ENCODE data around the gene GNA14. TPM values are rescaled to one million over a fixed set of nuclear protein-coding genes. Genes with fewer than 3 reads are reported as not detected.

Gene GNA14
- total RNA-seq, 2 experiments from 2014 or later = not detected

- TF ChIP-seq, protein P1, sequence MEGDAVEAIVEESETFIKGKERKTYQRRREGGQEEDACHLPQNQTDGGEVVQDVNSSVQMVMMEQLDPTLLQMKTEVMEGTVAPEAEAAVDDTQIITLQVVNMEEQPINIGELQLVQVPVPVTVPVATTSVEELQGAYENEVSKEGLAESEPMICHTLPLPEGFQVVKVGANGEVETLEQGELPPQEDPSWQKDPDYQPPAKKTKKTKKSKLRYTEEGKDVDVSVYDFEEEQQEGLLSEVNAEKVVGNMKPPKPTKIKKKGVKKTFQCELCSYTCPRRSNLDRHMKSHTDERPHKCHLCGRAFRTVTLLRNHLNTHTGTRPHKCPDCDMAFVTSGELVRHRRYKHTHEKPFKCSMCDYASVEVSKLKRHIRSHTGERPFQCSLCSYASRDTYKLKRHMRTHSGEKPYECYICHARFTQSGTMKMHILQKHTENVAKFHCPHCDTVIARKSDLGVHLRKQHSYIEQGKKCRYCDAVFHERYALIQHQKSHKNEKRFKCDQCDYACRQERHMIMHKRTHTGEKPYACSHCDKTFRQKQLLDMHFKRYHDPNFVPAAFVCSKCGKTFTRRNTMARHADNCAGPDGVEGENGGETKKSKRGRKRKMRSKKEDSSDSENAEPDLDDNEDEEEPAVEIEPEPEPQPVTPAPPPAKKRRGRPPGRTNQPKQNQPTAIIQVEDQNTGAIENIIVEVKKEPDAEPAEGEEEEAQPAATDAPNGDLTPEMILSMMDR (IDR thresholded peaks at IDR 0.05) = no peak
- Mint-ChIP-seq H3K4me3 (no peak overlapping the region), H3K27ac (no peak overlapping the region), H3K4me1 (ENCODE audit: low read depth) (peaks cover 5% of the 10 kb centered on the region), H3K27me3 (peaks cover 5% of the 10 kb centered on the region), H3K36me3 (ENCODE audit: low read depth) (no peaks in the 10 kb centered on the region), H3K9me3 (no peaks in the 10 kb centered on the region)
- CTCF ChIA-PET = no interaction called here
- no peaks in the 10 kb centered on the region for H3K9me3 ChIP-seq (ENCODE audit: control insufficient read depth in 1 of 2, insufficient read depth in 1 of 2, low read length in 2 of 2)
- no peaks in the 10 kb centered on the region for H3K27me3 ChIP-seq (ENCODE audit: control insufficient read depth in 1 of 2, insufficient read depth in 2 of 2, low read length in 2 of 2)
- peaks cover 5% of the 10 kb centered on the region for H3K4me1 ChIP-seq (ENCODE audit: insufficient read depth, low read length)
- DNase-seq (no peak), ATAC-seq (ENCODE audit: poor library complexity) (no peak)
- intact Hi-C loops (cut with DNase I, micrococcal nuclease) = no loop called here
- H3K4me3 ChIP-seq (ENCODE audit: low read length) = no peak overlapping the region
- no peak overlapping the region for H3K27ac ChIP-seq (ENCODE audit: low read depth in 1 of 2, low read length in 2 of 2)
- H3K36me3 ChIP-seq (ENCODE audit: insufficient read depth, low read length) = no peaks in the 10 kb centered on the region
- POLR2A ChIA-PET = no interaction called here
These were observed 212.4 kb downstream of the GNA14 start for GRCh38 chr9:77435688-77436087.

GRCh38 chr9:77435277-77435676 lies 212.8 kb downstream of the GNA14 start:
- ChIA-PET POLR2A (no interaction called here), CTCF (interaction anchor here (1.4 kb wide), 1 partner anchor 22 kb away, joined by 5 read pairs; no protein-coding TSS in a partner anchor)
- TF ChIP-seq, protein P1 (IDR thresholded peaks at IDR 0.05) = no peak
- H3K4me1 Mint-ChIP-seq (ENCODE audit: low read depth) = peaks cover 5% of the 10 kb centered on the region
- DNase-seq (no peak), ATAC-seq (ENCODE audit: poor library complexity) (no peak)
- H3K9me3 Mint-ChIP-seq = no peaks in the 10 kb centered on the region
- H3K27ac Mint-ChIP-seq = no peak overlapping the region
- Histone ChIP-seq H3K27me3 (ENCODE audit: control insufficient read depth in 1 of 2, insufficient read depth in 2 of 2, low read length in 2 of 2) (no peaks in the 10 kb centered on the region), H3K36me3 (ENCODE audit: insufficient read depth, low read length) (no peaks in the 10 kb centered on the region), H3K27ac (ENCODE audit: low read depth in 1 of 2, low read length in 2 of 2) (no peak overlapping the region), H3K4me1 (ENCODE audit: insufficient read depth, low read length) (peaks cover 5% of the 10 kb centered on the region), H3K4me3 (ENCODE audit: low read length) (no peak overlapping the region), H3K9me3 (ENCODE audit: control insufficient read depth in 1 of 2, insufficient read depth in 1 of 2, low read length in 2 of 2) (no peaks in the 10 kb centered on the region)
- H3K4me3 Mint-ChIP-seq = no peak overlapping the region
- H3K27me3 Mint-ChIP-seq = peaks cover 5% of the 10 kb centered on the region
- intact Hi-C loops (cut with DNase I, micrococcal nuclease) = no loop called here
- no peaks in the 10 kb centered on the region for H3K36me3 Mint-ChIP-seq (ENCODE audit: low read depth)

DNA sequence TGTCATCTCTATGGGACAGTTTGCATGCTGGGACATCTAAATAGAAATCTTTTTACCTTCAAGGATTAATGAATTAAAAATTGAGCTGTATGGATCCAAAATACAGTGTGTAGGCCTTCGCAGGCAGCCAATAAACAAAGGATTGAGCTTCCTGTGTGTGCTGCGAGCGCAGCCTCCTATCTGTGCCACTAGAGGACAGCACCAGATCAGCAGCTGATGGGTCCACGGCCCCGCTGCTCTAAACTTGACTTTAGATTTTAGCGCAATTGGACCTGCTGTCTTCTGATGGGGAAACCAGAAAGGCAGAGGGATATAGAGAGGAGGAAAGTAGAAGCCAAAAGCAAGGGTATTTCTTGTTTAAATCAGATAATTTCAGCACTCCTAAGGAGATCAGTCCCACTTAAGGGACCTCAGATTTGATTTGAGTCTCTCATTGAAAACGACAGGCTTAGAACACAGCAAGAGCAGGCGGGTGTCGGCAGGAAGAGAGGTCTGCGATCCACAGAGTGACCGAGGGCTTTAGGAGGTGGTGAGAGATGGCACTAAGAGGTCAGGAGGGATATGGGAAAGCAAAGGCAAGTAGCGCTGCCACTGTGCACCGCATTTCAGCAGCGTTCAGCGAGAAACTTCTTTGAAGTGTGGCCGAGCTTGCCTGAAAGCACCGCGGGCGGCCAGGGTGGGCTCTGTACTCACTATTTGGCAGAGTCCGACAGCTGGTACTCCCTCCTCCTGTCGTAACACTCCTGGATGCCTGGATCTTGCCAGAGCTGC lies 214.3 kb downstream of the GNA14 start:
- Histone ChIP-seq H3K4me1 (ENCODE audit: insufficient read depth, low read length) (peaks cover 5% of the 10 kb centered on the region), H3K9me3 (ENCODE audit: control insufficient read depth in 1 of 2, insufficient read depth in 1 of 2, low read length in 2 of 2) (no peaks in the 10 kb centered on the region), H3K27ac (ENCODE audit: low read depth in 1 of 2, low read length in 2 of 2) (no peak overlapping the region), H3K4me3 (ENCODE audit: low read length) (no peak overlapping the region), H3K27me3 (ENCODE audit: control insufficient read depth in 1 of 2, insufficient read depth in 2 of 2, low read length in 2 of 2) (no peaks in the 10 kb centered on the region), H3K36me3 (ENCODE audit: insufficient read depth, low read length) (no peaks in the 10 kb centered on the region)
- peaks cover 5% of the 10 kb centered on the region for H3K27me3 Mint-ChIP-seq
- H3K27ac Mint-ChIP-seq = no peak overlapping the region
- ChIA-PET CTCF (interaction anchor here (0.6 to 1.6 kb wide), 7 partner anchors 20 to 936 kb away, joined by 3 to 6 read pairs (median 4); no protein-coding TSS in a partner anchor), POLR2A (interaction anchor here (1.4 kb wide), 1 partner anchor 12 kb away, joined by 4 read pairs; no protein-coding TSS in a partner anchor)
- TF ChIP-seq, protein P1 (IDR thresholded peaks at IDR 0.05) = peak; percentile 92
- no peaks in the 10 kb centered on the region for H3K9me3 Mint-ChIP-seq
- DNase-seq (peak; percentile 14 to 71 (median 38)), ATAC-seq (ENCODE audit: poor library complexity) (peak; percentile 91)
- H3K4me3 Mint-ChIP-seq = no peak overlapping the region
- peaks cover 5% of the 10 kb centered on the region for H3K4me1 Mint-ChIP-seq (ENCODE audit: low read depth)
- intact Hi-C loops (cut with DNase I, micrococcal nuclease) = loop anchor here (1.0 to 5.0 kb wide), 5 partner anchors 318 to 933 kb away; no protein-coding TSS in a partner anchor
- no peaks in the 10 kb centered on the region for H3K36me3 Mint-ChIP-seq (ENCODE audit: low read depth)

All from CD4-positive, alpha-beta T cell (primary cell).